ENCODE measurements around the gene CAPS. TPM values are rescaled to one million over a fixed set of nuclear protein-coding genes. Genes with fewer than 3 reads are reported as not detected.

CAPS gene
- total RNA-seq, 2 donors from 2014 or later = 6.6 to 6.7 TPM

DNA sequence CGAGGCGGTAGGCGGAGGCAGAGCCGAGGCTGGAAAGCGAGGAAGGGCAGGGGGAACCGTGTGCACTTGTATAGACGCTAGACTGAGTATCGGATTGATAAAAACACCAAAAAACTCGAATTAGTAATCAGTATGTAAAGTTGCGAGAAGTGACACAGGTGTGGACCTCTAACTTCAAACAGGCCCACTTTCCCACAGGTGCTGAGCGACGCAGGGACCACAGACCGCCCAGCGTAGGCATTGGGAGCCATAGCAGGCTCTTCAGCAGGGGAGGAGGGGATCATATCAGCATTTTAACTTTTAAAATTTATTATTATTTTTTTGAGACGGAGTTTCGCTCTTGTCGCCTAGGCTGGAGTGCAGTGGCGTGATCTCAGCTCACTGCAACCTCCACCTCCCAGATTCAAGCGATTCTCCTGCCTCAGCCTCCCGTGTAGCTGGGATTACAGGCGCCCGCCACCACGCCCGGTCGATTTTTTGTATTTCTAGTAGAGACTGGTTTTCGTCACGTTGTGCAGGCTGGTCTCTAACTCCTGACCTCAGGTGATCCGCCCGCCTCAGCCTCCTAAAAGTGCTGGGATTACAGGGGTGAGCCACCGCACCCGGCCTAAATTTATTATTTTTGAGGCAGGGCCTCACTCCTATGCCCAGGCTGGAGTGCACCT is 8.8 kb upstream of the CAPS start:
- H3K9ac ChIP-seq (ENCODE audit: extremely low read depth, low read length, poor library complexity, severe bottlenecking) = peak overlapping the region; percentile 56
- H3K27ac ChIP-seq (ENCODE audit: low read depth, low read length) = no peak overlapping the region
- Mint-ChIP-seq H3K27ac (peak overlapping the region; percentile 64), H3K9me3 (no peaks in the 10 kb centered on the region), H3K27me3 (ENCODE audit: insufficient read depth) (no peaks in the 10 kb centered on the region), H3K4me3 (peak overlapping the region; percentile 96), H3K36me3 (ENCODE audit: low read depth) (peaks cover 11% of the 10 kb centered on the region), H3K4me1 (peaks cover 3% of the 10 kb centered on the region)
- no peaks in the 10 kb centered on the region for H3K9me3 ChIP-seq (ENCODE audit: control insufficient read depth, low read length)
- no peak for DNase-seq
- H3K4me3 ChIP-seq (ENCODE audit: low read length) = peak overlapping the region; percentile 83
- H3K27me3 ChIP-seq (ENCODE audit: control insufficient read depth, insufficient read depth, low read length, poor library complexity, severe bottlenecking) = no peaks in the 10 kb centered on the region
- peaks cover 6% of the 10 kb centered on the region for H3K36me3 ChIP-seq (ENCODE audit: control insufficient read depth, insufficient read depth, low read length)
- TF ChIP-seq, protein P1, sequence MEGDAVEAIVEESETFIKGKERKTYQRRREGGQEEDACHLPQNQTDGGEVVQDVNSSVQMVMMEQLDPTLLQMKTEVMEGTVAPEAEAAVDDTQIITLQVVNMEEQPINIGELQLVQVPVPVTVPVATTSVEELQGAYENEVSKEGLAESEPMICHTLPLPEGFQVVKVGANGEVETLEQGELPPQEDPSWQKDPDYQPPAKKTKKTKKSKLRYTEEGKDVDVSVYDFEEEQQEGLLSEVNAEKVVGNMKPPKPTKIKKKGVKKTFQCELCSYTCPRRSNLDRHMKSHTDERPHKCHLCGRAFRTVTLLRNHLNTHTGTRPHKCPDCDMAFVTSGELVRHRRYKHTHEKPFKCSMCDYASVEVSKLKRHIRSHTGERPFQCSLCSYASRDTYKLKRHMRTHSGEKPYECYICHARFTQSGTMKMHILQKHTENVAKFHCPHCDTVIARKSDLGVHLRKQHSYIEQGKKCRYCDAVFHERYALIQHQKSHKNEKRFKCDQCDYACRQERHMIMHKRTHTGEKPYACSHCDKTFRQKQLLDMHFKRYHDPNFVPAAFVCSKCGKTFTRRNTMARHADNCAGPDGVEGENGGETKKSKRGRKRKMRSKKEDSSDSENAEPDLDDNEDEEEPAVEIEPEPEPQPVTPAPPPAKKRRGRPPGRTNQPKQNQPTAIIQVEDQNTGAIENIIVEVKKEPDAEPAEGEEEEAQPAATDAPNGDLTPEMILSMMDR (conservative IDR thresholded peaks at IDR 0.05) = no peak
- H3K4me1 ChIP-seq (ENCODE audit: control insufficient read depth, insufficient read depth, low read length) = no peaks in the 10 kb centered on the region
- WGBS, 2 experiments (ENCODE audit: insufficient coverage in 1 of 2, insufficient read length in 1 of 2) = 60 to 62% methylated on average over 20 to 31 of the region's 31 CpGs

DNA sequence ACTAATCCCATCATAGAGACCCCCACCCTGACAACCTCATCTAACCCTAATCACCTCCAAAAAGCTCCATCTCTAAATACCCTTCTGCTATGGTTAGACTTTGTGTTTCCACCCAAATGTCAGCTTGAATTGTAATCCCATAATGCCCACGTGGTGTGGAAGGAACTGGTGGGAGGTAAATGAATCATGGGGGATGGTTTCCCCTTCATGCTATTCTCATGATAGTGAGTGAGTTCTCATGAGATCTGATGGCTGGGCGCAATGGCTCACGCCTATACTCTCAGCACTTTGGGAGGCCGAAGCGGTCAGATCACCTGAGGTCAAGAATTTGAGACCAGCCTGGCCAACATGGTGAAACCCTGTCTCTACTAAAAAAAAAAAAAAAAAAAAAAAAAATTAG is 6.8 kb upstream of the CAPS start:
- peaks cover 2% of the 10 kb centered on the region for H3K36me3 Mint-ChIP-seq (ENCODE audit: low read depth)

DNA sequence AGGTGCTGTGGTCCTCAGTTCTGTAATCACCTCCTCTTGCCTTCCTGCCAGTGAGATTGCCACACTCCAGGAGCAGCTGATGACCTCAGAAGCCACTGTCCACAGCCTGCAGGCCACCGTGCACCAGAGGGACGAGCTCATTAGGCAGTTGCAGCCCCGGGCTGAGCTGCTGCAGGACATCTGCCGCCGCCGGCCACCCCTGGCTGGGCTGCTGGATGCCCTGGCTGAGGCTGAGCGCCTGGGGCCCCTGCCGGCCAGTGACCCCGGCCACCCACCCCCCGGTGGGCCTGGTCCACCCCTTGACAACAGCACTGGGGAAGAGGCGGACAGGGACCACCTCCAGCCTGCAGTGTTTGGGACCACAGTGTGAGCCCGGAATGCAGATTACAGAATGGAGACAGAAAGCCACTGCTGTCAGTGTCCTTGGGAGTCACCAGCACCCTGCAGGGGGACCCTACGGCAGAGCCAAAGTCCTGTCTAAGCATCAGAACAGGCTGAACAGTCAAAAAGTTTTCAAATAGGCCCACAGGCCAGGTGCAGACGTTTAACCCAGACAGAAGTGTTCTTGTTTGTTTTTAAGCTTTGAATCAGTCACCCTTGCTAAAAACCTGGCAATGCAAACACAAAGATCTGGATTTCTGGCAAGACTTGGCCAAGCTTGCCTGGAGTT is 5.1 kb upstream of the CAPS start:
- Mint-ChIP-seq H3K4me1 (no peaks in the 10 kb centered on the region), H3K9me3 (no peaks in the 10 kb centered on the region), H3K27ac (no peak overlapping the region), H3K36me3 (ENCODE audit: low read depth) (peaks cover 2% of the 10 kb centered on the region), H3K4me3 (no peak overlapping the region), H3K27me3 (ENCODE audit: insufficient read depth) (no peaks in the 10 kb centered on the region)
- no peak for DNase-seq
- Histone ChIP-seq H3K27ac (ENCODE audit: low read depth, low read length) (peak overlapping the region; percentile 81), H3K36me3 (ENCODE audit: control insufficient read depth, insufficient read depth, low read length) (peaks cover 5% of the 10 kb centered on the region), H3K4me3 (ENCODE audit: low read length) (no peak overlapping the region), H3K27me3 (ENCODE audit: control insufficient read depth, insufficient read depth, low read length, poor library complexity, severe bottlenecking) (no peaks in the 10 kb centered on the region), H3K9ac (ENCODE audit: extremely low read depth, low read length, poor library complexity, severe bottlenecking) (peak overlapping the region; percentile 15), H3K4me1 (ENCODE audit: control insufficient read depth, insufficient read depth, low read length) (no peaks in the 10 kb centered on the region), H3K9me3 (ENCODE audit: control insufficient read depth, low read length) (no peaks in the 10 kb centered on the region)
- WGBS, 2 experiments (ENCODE audit: insufficient coverage in 1 of 2, insufficient read length in 1 of 2) = 86 to 88% methylated on average over 8 to 14 of the region's 14 CpGs
- TF ChIP-seq, protein P1 (conservative IDR thresholded peaks at IDR 0.05) = no peak

More for the DNA sequence above, 6.8 kb upstream of the CAPS start:
- Mint-ChIP-seq H3K4me1 (peaks cover 3% of the 10 kb centered on the region), H3K27ac (no peak overlapping the region), H3K4me3 (no peak overlapping the region), H3K27me3 (ENCODE audit: insufficient read depth) (no peaks in the 10 kb centered on the region), H3K9me3 (no peaks in the 10 kb centered on the region)
- peaks cover 5% of the 10 kb centered on the region for H3K36me3 ChIP-seq (ENCODE audit: control insufficient read depth, insufficient read depth, low read length)
- TF ChIP-seq, protein P1 (conservative IDR thresholded peaks at IDR 0.05) = no peak
- no peaks in the 10 kb centered on the region for H3K4me1 ChIP-seq (ENCODE audit: control insufficient read depth, insufficient read depth, low read length)
- H3K27me3 ChIP-seq (ENCODE audit: control insufficient read depth, insufficient read depth, low read length, poor library complexity, severe bottlenecking) = no peaks in the 10 kb centered on the region
- H3K9ac ChIP-seq (ENCODE audit: extremely low read depth, low read length, poor library complexity, severe bottlenecking) = no peak overlapping the region
- no peaks in the 10 kb centered on the region for H3K9me3 ChIP-seq (ENCODE audit: control insufficient read depth, low read length)
- H3K27ac ChIP-seq (ENCODE audit: low read depth, low read length) = no peak overlapping the region
- DNase-seq = no peak
- WGBS, 2 experiments (ENCODE audit: insufficient coverage in 1 of 2, insufficient read length in 1 of 2) = 64 to 67% methylated on average over 4 to 5 of the region's 5 CpGs
- H3K4me3 ChIP-seq (ENCODE audit: low read length) = no peak overlapping the region
